ENCODE results near the gene CACNA1D.

GRCh38 chr3:53531749-53532148 is 37.3 kb downstream of the CACNA1D start:
- TF ChIP-seq CTCF (IDR thresholded peaks at IDR 0.05) (peak in 2 of 3 donors; percentile 10), POLR2AphosphoS5 (IDR thresholded peaks at IDR 0.05) (no peak)
